AG04449 (cell line): ENCODE data around the gene COX6B1.

Experiments
- CTCF ChIA-PET: fragments of 350-600 bp; formaldehyde crosslinking; extraction: SDS; loops from one replicate; lab custom pipeline; 2021; ENCODE audit warnings: antibody characterized with exemption; lab: Yijun Ruan, JAX
- POLR2A ChIA-PET: fragments of 400-600, 350-600 bp; formaldehyde crosslinking; extraction: SDS; loops from one replicate; lab custom pipeline; 2020; ENCODE audit warnings: antibody characterized with exemption, inconsistent platforms; lab: Yijun Ruan, JAX
- DNase-seq: peaks from one replicate; pipeline ENCODE4 v3.0.0-alpha.2; 2010; ENCODE audit warnings: low read depth, low spot score
- H3K4me3 ChIP-seq: 2 replicates; pipeline ENCODE4 v1.5.1; 2011; ENCODE audit warnings: low read depth, mild to moderate bottlenecking, control low read depth, low read length
- CTCF ChIP-seq: IDR thresholded peaks from one replicate; pipeline ENCODE4 v1.5.1; 2011; ENCODE audit warnings: mild to moderate bottlenecking, moderate library complexity, low read length, control low read depth, inconsistent platforms; ENCODE audit not compliant: insufficient read depth; ENCODE audit errors: missing control alignments

The COX6B1 gene

GRCh38 chr19:35704218-35704617 is 56.1 kb downstream of the COX6B1 start, which contains the start of gene ZBTB32:
ZBTB32 (plus strand) TSS chr19:35704558; CDS start chr19:35714627, 10,069 bp downstream.
- no peak for TF ChIP-seq CTCF
- H3K4me3 ChIP-seq, result no peak within 1 kb of the TSS
- ChIA-PET POLR2A (no interaction called here), CTCF (interaction anchor here (1.0 to 3.3 kb wide), 4 partner anchors 9 to 12 kb away, joined by 3 to 28 read pairs (median 6); no protein-coding TSS in a partner anchor)
- DNase-seq, result no peak
